ENCODE measurements around the gene TPO. TPM values are rescaled to one million over a fixed set of nuclear protein-coding genes. Genes with fewer than 3 reads are reported as not detected.

The TPO gene
- total RNA-seq, 1 experiment from 2014 or later = not detected

- ATAC-seq (no peak), DNase-seq (ENCODE audit: low spot score) (no peak)
- POLR2A ChIA-PET = no interaction called here
- TF ChIP-seq, protein P1, sequence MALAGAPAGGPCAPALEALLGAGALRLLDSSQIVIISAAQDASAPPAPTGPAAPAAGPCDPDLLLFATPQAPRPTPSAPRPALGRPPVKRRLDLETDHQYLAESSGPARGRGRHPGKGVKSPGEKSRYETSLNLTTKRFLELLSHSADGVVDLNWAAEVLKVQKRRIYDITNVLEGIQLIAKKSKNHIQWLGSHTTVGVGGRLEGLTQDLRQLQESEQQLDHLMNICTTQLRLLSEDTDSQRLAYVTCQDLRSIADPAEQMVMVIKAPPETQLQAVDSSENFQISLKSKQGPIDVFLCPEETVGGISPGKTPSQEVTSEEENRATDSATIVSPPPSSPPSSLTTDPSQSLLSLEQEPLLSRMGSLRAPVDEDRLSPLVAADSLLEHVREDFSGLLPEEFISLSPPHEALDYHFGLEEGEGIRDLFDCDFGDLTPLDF (CRISPR knock-in tag; IDR thresholded peaks at IDR 0.05) = no peak
- TF ChIP-seq E2F4 (CRISPR knock-in tag; IDR thresholded peaks at IDR 0.05; ENCODE audit: borderline replicate concordance, low read depth) (no peak), ZBTB21 (CRISPR knock-in tag; IDR thresholded peaks at IDR 0.05; ENCODE audit: borderline replicate concordance) (no peak), SP1 (CRISPR knock-in tag; conservative IDR thresholded peaks at IDR 0.05) (no peak), CTCF (IDR thresholded peaks at IDR 0.05) (no peak), NR2C2 (CRISPR knock-in tag; IDR thresholded peaks at IDR 0.05) (no peak), ZNF423 (CRISPR knock-in tag; IDR thresholded peaks at IDR 0.05) (no peak), ZNF219 (CRISPR knock-in tag; IDR thresholded peaks at IDR 0.05; ENCODE audit: borderline replicate concordance) (no peak), MXD4 (CRISPR knock-in tag; IDR thresholded peaks at IDR 0.05; ENCODE audit: borderline replicate concordance) (no peak), JUN (CRISPR knock-in tag; IDR thresholded peaks at IDR 0.05) (no peak), CBFB (CRISPR knock-in tag; IDR thresholded peaks at IDR 0.05; ENCODE audit: low read depth) (no peak), EMX1 (CRISPR knock-in tag; IDR thresholded peaks at IDR 0.05) (no peak)
- TF ChIP-seq, protein P2, sequence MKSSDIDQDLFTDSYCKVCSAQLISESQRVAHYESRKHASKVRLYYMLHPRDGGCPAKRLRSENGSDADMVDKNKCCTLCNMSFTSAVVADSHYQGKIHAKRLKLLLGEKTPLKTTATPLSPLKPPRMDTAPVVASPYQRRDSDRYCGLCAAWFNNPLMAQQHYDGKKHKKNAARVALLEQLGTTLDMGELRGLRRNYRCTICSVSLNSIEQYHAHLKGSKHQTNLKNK (CRISPR knock-in tag; IDR thresholded peaks at IDR 0.05) = no peak
- TF ChIP-seq, protein P3, sequence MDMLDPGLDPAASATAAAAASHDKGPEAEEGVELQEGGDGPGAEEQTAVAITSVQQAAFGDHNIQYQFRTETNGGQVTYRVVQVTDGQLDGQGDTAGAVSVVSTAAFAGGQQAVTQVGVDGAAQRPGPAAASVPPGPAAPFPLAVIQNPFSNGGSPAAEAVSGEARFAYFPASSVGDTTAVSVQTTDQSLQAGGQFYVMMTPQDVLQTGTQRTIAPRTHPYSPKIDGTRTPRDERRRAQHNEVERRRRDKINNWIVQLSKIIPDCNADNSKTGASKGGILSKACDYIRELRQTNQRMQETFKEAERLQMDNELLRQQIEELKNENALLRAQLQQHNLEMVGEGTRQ (CRISPR knock-in tag; IDR thresholded peaks at IDR 0.05) = no peak
- TF ChIP-seq, protein P4, sequence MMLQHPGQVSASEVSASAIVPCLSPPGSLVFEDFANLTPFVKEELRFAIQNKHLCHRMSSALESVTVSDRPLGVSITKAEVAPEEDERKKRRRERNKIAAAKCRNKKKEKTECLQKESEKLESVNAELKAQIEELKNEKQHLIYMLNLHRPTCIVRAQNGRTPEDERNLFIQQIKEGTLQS (CRISPR knock-in tag; conservative IDR thresholded peaks at IDR 0.05) = no peak
- TF ChIP-seq, protein P5, sequence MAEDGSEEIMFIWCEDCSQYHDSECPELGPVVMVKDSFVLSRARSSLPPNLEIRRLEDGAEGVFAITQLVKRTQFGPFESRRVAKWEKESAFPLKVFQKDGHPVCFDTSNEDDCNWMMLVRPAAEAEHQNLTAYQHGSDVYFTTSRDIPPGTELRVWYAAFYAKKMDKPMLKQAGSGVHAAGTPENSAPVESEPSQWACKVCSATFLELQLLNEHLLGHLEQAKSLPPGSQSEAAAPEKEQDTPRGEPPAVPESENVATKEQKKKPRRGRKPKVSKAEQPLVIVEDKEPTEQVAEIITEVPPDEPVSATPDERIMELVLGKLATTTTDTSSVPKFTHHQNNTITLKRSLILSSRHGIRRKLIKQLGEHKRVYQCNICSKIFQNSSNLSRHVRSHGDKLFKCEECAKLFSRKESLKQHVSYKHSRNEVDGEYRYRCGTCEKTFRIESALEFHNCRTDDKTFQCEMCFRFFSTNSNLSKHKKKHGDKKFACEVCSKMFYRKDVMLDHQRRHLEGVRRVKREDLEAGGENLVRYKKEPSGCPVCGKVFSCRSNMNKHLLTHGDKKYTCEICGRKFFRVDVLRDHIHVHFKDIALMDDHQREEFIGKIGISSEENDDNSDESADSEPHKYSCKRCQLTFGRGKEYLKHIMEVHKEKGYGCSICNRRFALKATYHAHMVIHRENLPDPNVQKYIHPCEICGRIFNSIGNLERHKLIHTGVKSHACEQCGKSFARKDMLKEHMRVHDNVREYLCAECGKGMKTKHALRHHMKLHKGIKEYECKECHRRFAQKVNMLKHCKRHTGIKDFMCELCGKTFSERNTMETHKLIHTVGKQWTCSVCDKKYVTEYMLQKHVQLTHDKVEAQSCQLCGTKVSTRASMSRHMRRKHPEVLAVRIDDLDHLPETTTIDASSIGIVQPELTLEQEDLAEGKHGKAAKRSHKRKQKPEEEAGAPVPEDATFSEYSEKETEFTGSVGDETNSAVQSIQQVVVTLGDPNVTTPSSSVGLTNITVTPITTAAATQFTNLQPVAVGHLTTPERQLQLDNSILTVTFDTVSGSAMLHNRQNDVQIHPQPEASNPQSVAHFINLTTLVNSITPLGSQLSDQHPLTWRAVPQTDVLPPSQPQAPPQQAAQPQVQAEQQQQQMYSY (CRISPR knock-in tag; IDR thresholded peaks at IDR 0.05) = no peak
- TF ChIP-seq, protein P6, sequence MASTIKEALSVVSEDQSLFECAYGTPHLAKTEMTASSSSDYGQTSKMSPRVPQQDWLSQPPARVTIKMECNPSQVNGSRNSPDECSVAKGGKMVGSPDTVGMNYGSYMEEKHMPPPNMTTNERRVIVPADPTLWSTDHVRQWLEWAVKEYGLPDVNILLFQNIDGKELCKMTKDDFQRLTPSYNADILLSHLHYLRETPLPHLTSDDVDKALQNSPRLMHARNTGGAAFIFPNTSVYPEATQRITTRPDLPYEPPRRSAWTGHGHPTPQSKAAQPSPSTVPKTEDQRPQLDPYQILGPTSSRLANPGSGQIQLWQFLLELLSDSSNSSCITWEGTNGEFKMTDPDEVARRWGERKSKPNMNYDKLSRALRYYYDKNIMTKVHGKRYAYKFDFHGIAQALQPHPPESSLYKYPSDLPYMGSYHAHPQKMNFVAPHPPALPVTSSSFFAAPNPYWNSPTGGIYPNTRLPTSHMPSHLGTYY (CRISPR knock-in tag; IDR thresholded peaks at IDR 0.05) = no peak
- TF ChIP-seq, protein P7, sequence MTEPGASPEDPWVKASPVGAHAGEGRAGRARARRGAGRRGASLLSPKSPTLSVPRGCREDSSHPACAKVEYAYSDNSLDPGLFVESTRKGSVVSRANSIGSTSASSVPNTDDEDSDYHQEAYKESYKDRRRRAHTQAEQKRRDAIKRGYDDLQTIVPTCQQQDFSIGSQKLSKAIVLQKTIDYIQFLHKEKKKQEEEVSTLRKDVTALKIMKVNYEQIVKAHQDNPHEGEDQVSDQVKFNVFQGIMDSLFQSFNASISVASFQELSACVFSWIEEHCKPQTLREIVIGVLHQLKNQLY (CRISPR knock-in tag; IDR thresholded peaks at IDR 0.05) = no peak
- TF ChIP-seq, protein P8, sequence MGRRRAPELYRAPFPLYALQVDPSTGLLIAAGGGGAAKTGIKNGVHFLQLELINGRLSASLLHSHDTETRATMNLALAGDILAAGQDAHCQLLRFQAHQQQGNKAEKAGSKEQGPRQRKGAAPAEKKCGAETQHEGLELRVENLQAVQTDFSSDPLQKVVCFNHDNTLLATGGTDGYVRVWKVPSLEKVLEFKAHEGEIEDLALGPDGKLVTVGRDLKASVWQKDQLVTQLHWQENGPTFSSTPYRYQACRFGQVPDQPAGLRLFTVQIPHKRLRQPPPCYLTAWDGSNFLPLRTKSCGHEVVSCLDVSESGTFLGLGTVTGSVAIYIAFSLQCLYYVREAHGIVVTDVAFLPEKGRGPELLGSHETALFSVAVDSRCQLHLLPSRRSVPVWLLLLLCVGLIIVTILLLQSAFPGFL (CRISPR knock-in tag; IDR thresholded peaks at IDR 0.05; ENCODE audit: borderline replicate concordance) = no peak
- H3K27ac Mint-ChIP-seq = no peak overlapping the region
- H3K27me3 Mint-ChIP-seq (ENCODE audit: low read depth) = no peaks in the 10 kb centered on the region; the same call in 1 of the 2 replicates
- peaks cover 15% of the 10 kb centered on the region for H3K9me3 Mint-ChIP-seq
- no peaks in the 10 kb centered on the region for H3K4me1 Mint-ChIP-seq
- CTCF ChIA-PET = no interaction called here
- peaks cover 5% of the 10 kb centered on the region; the same call in 1 of the 2 replicates for H3K36me3 Mint-ChIP-seq
- H3K4me3 Mint-ChIP-seq = no peak overlapping the region
Observed at GRCh38 chr2:1436369-1436768, 23.1 kb downstream of the TPO start.
